ENCODE measurements around the gene PRMT6.

Gene PRMT6

DNA sequence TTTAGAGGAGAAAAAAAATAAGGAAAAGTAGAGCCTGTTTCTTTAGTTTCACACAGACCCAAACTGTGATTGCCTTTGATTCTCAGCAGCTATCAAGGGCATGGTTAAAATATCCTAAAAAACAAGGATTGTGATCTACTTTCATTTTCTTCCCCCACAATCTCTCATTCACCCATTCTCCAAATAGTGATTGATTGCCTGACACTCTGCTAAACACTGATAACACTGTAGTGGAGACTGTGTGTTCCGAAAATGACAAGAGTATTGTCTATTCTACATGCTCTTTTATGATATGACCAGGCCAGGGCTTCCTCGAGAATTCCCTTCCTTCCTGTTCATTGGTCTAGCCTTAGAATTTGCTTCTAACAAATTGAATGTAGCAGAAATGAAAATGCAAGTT is 40.2 kb downstream of the PRMT6 start:
- Histone ChIP-seq H3K9me3 (ENCODE audit: control insufficient read depth, insufficient read depth, low read depth, low read length) (no peaks in the 10 kb centered on the region), H3K9ac (ENCODE audit: low read length) (no peak overlapping the region), H3K27ac (ENCODE audit: low read depth, low read length) (no peak overlapping the region), H3K4me1 (ENCODE audit: control insufficient read depth, insufficient read depth, low read length) (no peaks in the 10 kb centered on the region), H3K4me3 (ENCODE audit: low read depth, low read length) (no peak overlapping the region), H3K36me3 (ENCODE audit: control insufficient read depth, insufficient read depth, low read length) (no peaks in the 10 kb centered on the region), H3K27me3 (ENCODE audit: control insufficient read depth, insufficient read depth, low read length) (no peaks in the 10 kb centered on the region)

DNA sequence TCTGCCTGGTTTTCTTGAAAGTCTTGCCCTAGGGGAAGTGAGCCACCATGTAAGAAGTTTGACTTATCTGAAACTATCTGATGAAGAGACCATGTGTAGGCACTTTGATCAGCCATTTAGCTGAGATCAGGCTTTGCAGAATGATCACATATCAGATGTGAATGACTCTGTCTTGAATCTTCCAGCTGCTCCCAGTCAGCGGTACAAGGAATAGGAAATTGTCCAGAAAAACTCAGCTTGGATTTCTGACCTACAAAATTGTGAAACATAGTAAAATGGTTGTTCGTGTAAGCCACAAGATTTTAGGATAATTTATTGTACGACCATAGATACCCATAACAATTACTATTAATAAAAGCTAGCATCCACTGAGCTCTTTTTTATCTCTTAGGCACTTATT is 42.5 kb downstream of the PRMT6 start:
- Histone ChIP-seq H3K9ac (ENCODE audit: low read length) (no peak overlapping the region), H3K9me3 (ENCODE audit: control insufficient read depth, insufficient read depth, low read depth, low read length) (no peaks in the 10 kb centered on the region), H3K27me3 (ENCODE audit: control insufficient read depth, insufficient read depth, low read length) (no peaks in the 10 kb centered on the region), H3K36me3 (ENCODE audit: control insufficient read depth, insufficient read depth, low read length) (no peaks in the 10 kb centered on the region), H3K27ac (ENCODE audit: low read depth, low read length) (no peak overlapping the region), H3K4me1 (ENCODE audit: control insufficient read depth, insufficient read depth, low read length) (no peaks in the 10 kb centered on the region), H3K4me3 (ENCODE audit: low read depth, low read length) (no peak overlapping the region)

DNA sequence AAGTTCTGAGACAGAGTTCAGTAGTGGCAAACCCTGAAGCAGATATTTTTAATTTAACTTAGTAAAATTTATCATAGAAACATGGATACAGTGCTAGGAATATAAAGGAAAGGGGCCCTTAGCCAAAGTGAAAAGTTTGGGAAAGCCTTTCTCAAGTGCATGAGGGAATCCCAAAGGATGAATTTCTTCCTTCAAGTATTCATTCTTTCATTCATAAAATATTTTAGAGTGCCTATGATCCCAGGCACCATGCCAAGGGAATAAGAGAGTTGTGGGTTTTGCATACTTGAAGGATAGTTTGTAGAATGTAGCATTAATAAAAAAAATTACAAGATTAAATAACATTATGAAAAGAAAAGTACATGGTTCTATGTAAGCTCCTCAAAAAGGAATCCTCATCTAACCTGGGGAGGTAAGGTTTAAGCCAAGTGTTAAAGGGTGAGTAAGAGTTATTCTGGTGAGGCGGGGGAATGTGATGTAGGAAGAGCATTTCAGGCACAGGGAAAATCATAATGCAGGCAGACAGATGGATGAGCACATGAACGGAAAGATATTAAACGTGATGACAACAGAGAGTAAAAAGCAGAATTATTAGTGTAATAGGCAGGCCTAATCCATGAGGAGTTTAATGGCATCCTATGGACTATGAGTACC is 44.0 kb downstream of the PRMT6 start:
- Histone ChIP-seq H3K9ac (ENCODE audit: low read length) (no peak overlapping the region), H3K27ac (ENCODE audit: low read depth, low read length) (no peak overlapping the region), H3K4me1 (ENCODE audit: control insufficient read depth, insufficient read depth, low read length) (no peaks in the 10 kb centered on the region), H3K36me3 (ENCODE audit: control insufficient read depth, insufficient read depth, low read length) (no peaks in the 10 kb centered on the region), H3K9me3 (ENCODE audit: control insufficient read depth, insufficient read depth, low read depth, low read length) (no peaks in the 10 kb centered on the region), H3K27me3 (ENCODE audit: control insufficient read depth, insufficient read depth, low read length) (no peaks in the 10 kb centered on the region), H3K4me3 (ENCODE audit: low read depth, low read length) (no peak overlapping the region)

DNA sequence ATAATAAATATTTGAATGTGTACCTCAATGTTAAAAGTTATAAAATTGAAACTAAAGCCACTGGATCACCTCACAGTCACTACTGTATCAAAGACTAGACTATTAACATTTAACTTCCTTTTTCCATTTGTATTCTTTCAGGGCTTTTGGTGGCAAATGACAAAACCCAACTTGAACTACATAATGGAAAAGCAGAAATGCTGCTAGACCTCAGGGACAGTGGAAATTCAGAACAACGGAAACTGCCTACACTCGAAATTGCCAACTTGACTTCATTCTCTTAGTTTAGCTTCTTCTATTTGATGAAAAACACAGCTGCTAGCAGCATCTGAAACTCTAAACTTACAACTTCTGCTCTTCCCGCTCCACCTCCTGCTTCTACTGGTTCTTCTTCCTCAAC is 49.4 kb downstream of the PRMT6 start:
- no peak overlapping the region for H3K9ac ChIP-seq (ENCODE audit: low read length)
- no peak overlapping the region for H3K4me3 ChIP-seq (ENCODE audit: low read depth, low read length)
- H3K27ac ChIP-seq (ENCODE audit: low read depth, low read length), result no peak overlapping the region
- H3K9me3 ChIP-seq (ENCODE audit: control insufficient read depth, insufficient read depth, low read depth, low read length), result no peaks in the 10 kb centered on the region
- H3K4me1 ChIP-seq (ENCODE audit: control insufficient read depth, insufficient read depth, low read length), result peaks cover 4% of the 10 kb centered on the region; the same call in 1 of the 2 replicates
- no peaks in the 10 kb centered on the region for H3K27me3 ChIP-seq (ENCODE audit: control insufficient read depth, insufficient read depth, low read length)
- H3K36me3 ChIP-seq (ENCODE audit: control insufficient read depth, insufficient read depth, low read length), result no peaks in the 10 kb centered on the region

All from HUES6 (cell line).